Measurements from ENCODE around the gene PRR13.

- no peak for TF ChIP-seq CTCF (IDR thresholded peaks at IDR 0.05 in 4 of 5, conservative IDR thresholded peaks at IDR 0.05 in 1 of 5)
- TF ChIP-seq POLR2A (IDR thresholded peaks at IDR 0.05) = no peak
Observed at GRCh38 chr12:53486736-53487487, 45.4 kb downstream of the PRR13 start.
